ENCODE results near the gene ATP13A3.

Gene ATP13A3

DNA sequence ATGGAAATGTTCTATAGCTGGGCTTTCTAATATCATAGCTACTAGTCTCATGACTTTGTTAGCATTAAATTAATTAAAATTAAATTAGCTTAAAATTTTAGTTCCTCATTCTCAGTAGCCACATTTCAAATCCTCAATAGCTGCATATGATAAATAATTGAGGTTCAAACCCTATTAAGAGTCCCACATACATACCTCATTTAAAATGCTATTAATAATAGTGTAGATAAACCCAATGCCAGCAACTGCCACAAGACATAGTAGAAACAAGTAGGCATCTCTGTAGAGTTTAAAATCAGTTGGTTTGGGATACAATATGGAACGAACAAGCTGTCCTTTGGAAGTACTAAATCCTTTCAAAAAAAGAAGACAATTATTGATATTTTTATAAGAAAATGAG lies 39.1 kb downstream of the ATP13A3 start:
- Histone ChIP-seq H3K27me3 (ENCODE audit: control insufficient read depth in 2 of 2, insufficient read depth in 2 of 2, low read length in 2 of 2) (no peaks in the 10 kb centered on the region), H3K9ac (ENCODE audit: low read depth in 1 of 2, low read length in 2 of 2) (no peak overlapping the region), H3K36me3 (ENCODE audit: control insufficient read depth in 2 of 2, insufficient read depth in 2 of 2, low read length in 2 of 2) (peaks cover 38 to 50% of the 10 kb centered on the region in 2 donors), H3K9me3 (ENCODE audit: control insufficient read depth in 2 of 2, low read length in 2 of 2) (no peaks in the 10 kb centered on the region), H3K4me1 (ENCODE audit: control insufficient read depth in 2 of 2, insufficient read depth in 2 of 2, low read length in 2 of 2) (peaks cover 0 to 5% of the 10 kb centered on the region in 2 donors), H3K27ac (ENCODE audit: low read depth in 2 of 2, low read length in 2 of 2) (no peak overlapping the region), H3K4me3 (ENCODE audit: low read length in 2 of 2) (no peak overlapping the region)

GRCh38 chr3:194447161-194447560 lies 39.6 kb downstream of the ATP13A3 start:
- Histone ChIP-seq H3K36me3 (ENCODE audit: control insufficient read depth in 2 of 2, insufficient read depth in 2 of 2, low read length in 2 of 2) (peaks cover 38 to 50% of the 10 kb centered on the region in 2 donors), H3K4me1 (ENCODE audit: control insufficient read depth in 2 of 2, insufficient read depth in 2 of 2, low read length in 2 of 2) (peaks cover 0 to 5% of the 10 kb centered on the region in 2 donors), H3K9ac (ENCODE audit: low read depth in 1 of 2, low read length in 2 of 2) (no peak overlapping the region), H3K4me3 (ENCODE audit: low read length in 2 of 2) (no peak overlapping the region), H3K27me3 (ENCODE audit: control insufficient read depth in 2 of 2, insufficient read depth in 2 of 2, low read length in 2 of 2) (no peaks in the 10 kb centered on the region), H3K27ac (ENCODE audit: low read depth in 2 of 2, low read length in 2 of 2) (no peak overlapping the region), H3K9me3 (ENCODE audit: control insufficient read depth in 2 of 2, low read length in 2 of 2) (no peaks in the 10 kb centered on the region)

DNA sequence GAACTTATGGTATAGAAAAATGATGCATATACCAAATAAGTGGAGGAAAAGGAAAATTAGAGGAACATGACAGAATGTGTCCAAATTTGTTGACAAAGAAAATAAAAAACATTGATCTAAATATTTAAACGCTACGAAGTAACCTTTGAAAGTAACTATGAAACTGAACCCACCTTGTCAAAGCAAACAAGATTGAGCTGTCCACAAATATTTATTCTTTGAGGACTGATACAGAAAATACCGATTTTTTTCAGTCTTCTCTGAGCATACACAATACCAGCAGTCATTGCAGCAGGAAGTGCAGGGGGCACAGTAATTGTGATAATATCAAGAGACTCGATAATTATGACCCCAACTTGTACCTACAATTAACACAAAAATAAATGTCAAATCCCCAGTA lies 40.0 kb downstream of the ATP13A3 start:
- H3K4me3 ChIP-seq (ENCODE audit: low read length in 2 of 2): no peak overlapping the region
- H3K9me3 ChIP-seq (ENCODE audit: control insufficient read depth in 2 of 2, low read length in 2 of 2): no peaks in the 10 kb centered on the region
- no peak overlapping the region for H3K27ac ChIP-seq (ENCODE audit: low read depth in 2 of 2, low read length in 2 of 2)
- no peaks in the 10 kb centered on the region for H3K27me3 ChIP-seq (ENCODE audit: control insufficient read depth in 2 of 2, insufficient read depth in 2 of 2, low read length in 2 of 2)
- no peak overlapping the region for H3K9ac ChIP-seq (ENCODE audit: low read depth in 1 of 2, low read length in 2 of 2)
- H3K36me3 ChIP-seq (ENCODE audit: control insufficient read depth in 2 of 2, insufficient read depth in 2 of 2, low read length in 2 of 2): peaks cover 36 to 54% of the 10 kb centered on the region in 2 donors
- H3K4me1 ChIP-seq (ENCODE audit: control insufficient read depth in 2 of 2, insufficient read depth in 2 of 2, low read length in 2 of 2): peaks cover 0 to 5% of the 10 kb centered on the region in 2 donors

DNA sequence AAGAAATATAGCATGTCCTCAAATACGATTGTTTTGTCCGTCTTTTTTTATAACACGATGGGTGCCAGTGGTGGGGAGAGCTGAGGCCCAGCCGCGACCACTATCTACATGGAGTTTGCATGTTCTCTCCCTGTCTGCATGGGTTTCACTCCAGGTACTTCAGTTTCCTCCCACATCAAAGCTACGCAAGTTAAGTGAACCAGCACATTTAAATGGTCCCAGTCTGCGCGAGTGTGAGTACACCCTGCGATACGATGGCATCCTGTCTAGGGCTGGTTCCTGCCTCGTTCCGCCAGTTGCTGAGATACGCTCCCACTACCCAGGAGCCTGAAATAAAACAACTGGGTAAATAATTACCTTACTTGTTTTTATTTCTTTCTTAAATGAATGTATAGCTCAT lies 40.6 kb downstream of the ATP13A3 start:
- no peak overlapping the region for H3K4me3 ChIP-seq (ENCODE audit: low read length in 2 of 2)
- peaks cover 0 to 5% of the 10 kb centered on the region in 2 donors for H3K4me1 ChIP-seq (ENCODE audit: control insufficient read depth in 2 of 2, insufficient read depth in 2 of 2, low read length in 2 of 2)
- peaks cover 34 to 49% of the 10 kb centered on the region in 2 donors for H3K36me3 ChIP-seq (ENCODE audit: control insufficient read depth in 2 of 2, insufficient read depth in 2 of 2, low read length in 2 of 2)
- no peak overlapping the region for H3K9ac ChIP-seq (ENCODE audit: low read depth in 1 of 2, low read length in 2 of 2)
- H3K27me3 ChIP-seq (ENCODE audit: control insufficient read depth in 2 of 2, insufficient read depth in 2 of 2, low read length in 2 of 2): no peaks in the 10 kb centered on the region
- no peak overlapping the region for H3K27ac ChIP-seq (ENCODE audit: low read depth in 2 of 2, low read length in 2 of 2)
- no peaks in the 10 kb centered on the region for H3K9me3 ChIP-seq (ENCODE audit: control insufficient read depth in 2 of 2, low read length in 2 of 2)

DNA sequence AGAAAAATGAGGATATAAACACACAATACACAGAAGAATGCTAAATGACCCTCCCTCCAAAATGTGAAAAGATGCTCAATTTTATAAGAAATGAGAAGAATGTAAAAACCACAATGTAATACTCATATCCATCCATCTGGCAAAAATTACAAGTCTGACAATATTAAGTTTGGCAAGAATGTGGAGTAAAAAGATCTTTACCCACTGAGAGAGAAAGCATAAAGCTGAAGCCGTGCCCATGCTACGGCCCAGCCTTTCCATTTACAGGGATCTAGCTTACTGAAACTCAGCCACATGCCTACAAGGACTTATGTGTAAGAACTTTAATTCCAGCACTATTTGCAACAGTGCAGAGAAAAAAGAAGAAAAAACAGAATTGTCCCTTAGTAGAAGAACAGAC lies 42.9 kb downstream of the ATP13A3 start:
- H3K27me3 ChIP-seq (ENCODE audit: control insufficient read depth in 2 of 2, insufficient read depth in 2 of 2, low read length in 2 of 2): no peaks in the 10 kb centered on the region
- H3K4me3 ChIP-seq (ENCODE audit: low read length in 2 of 2): no peak overlapping the region
- no peak overlapping the region for H3K9ac ChIP-seq (ENCODE audit: low read depth in 1 of 2, low read length in 2 of 2)
- H3K36me3 ChIP-seq (ENCODE audit: control insufficient read depth in 2 of 2, insufficient read depth in 2 of 2, low read length in 2 of 2): peaks cover 29 to 41% of the 10 kb centered on the region in 2 donors
- peaks cover 0 to 7% of the 10 kb centered on the region in 2 donors for H3K4me1 ChIP-seq (ENCODE audit: control insufficient read depth in 2 of 2, insufficient read depth in 2 of 2, low read length in 2 of 2)
- no peak overlapping the region for H3K27ac ChIP-seq (ENCODE audit: low read depth in 2 of 2, low read length in 2 of 2)
- H3K9me3 ChIP-seq (ENCODE audit: control insufficient read depth in 2 of 2, low read length in 2 of 2): no peaks in the 10 kb centered on the region

DNA sequence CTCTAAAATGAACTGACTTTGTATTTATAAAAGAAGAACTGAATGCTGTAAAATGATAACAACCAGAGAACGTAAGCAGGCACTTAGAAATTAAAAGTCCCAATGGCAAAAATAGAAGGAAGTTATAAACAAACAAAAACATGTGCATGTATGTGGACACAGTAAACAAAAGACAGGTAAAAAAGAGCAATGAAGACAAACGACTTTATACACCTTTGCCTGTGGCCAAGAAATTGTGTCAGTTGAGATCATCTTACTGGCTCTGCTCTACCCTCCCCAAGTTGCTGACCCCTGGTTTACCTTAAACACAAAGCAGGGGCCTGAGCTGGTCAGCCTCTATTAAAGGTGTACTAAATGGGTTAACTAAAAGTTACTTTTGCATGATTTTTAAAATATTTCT lies 46.0 kb downstream of the ATP13A3 start:
- Histone ChIP-seq H3K9ac (ENCODE audit: low read depth in 1 of 2, low read length in 2 of 2) (no peak overlapping the region), H3K4me3 (ENCODE audit: low read length in 2 of 2) (no peak overlapping the region), H3K36me3 (ENCODE audit: control insufficient read depth in 2 of 2, insufficient read depth in 2 of 2, low read length in 2 of 2) (peaks cover 39 to 46% of the 10 kb centered on the region in 2 donors), H3K4me1 (ENCODE audit: control insufficient read depth in 2 of 2, insufficient read depth in 2 of 2, low read length in 2 of 2) (peaks cover 0 to 2% of the 10 kb centered on the region in 2 donors), H3K27me3 (ENCODE audit: control insufficient read depth in 2 of 2, insufficient read depth in 2 of 2, low read length in 2 of 2) (no peaks in the 10 kb centered on the region), H3K27ac (ENCODE audit: low read depth in 2 of 2, low read length in 2 of 2) (no peak overlapping the region), H3K9me3 (ENCODE audit: control insufficient read depth in 2 of 2, low read length in 2 of 2) (no peaks in the 10 kb centered on the region)

GRCh38 chr3:194439881-194440550 lies 46.8 kb downstream of the ATP13A3 start:
- Histone ChIP-seq H3K27ac (ENCODE audit: low read depth in 2 of 2, low read length in 2 of 2) (no peak overlapping the region), H3K36me3 (ENCODE audit: control insufficient read depth in 2 of 2, insufficient read depth in 2 of 2, low read length in 2 of 2) (peaks cover 39 to 52% of the 10 kb centered on the region in 2 donors), H3K4me3 (ENCODE audit: low read length in 2 of 2) (no peak overlapping the region), H3K4me1 (ENCODE audit: control insufficient read depth in 2 of 2, insufficient read depth in 2 of 2, low read length in 2 of 2) (peaks cover 0 to 2% of the 10 kb centered on the region in 2 donors), H3K27me3 (ENCODE audit: control insufficient read depth in 2 of 2, insufficient read depth in 2 of 2, low read length in 2 of 2) (no peaks in the 10 kb centered on the region), H3K9me3 (ENCODE audit: control insufficient read depth in 2 of 2, low read length in 2 of 2) (no peaks in the 10 kb centered on the region), H3K9ac (ENCODE audit: low read depth in 1 of 2, low read length in 2 of 2) (no peak overlapping the region)

- Histone ChIP-seq H3K9me3 (ENCODE audit: control insufficient read depth in 2 of 2, low read length in 2 of 2) (no peaks in the 10 kb centered on the region), H3K36me3 (ENCODE audit: control insufficient read depth in 2 of 2, insufficient read depth in 2 of 2, low read length in 2 of 2) (peaks cover 57 to 70% of the 10 kb centered on the region in 2 donors), H3K27ac (ENCODE audit: low read depth in 2 of 2, low read length in 2 of 2) (no peak overlapping the region), H3K4me3 (ENCODE audit: low read length in 2 of 2) (no peak overlapping the region), H3K9ac (ENCODE audit: low read depth in 1 of 2, low read length in 2 of 2) (no peak overlapping the region), H3K27me3 (ENCODE audit: control insufficient read depth in 2 of 2, insufficient read depth in 2 of 2, low read length in 2 of 2) (no peaks in the 10 kb centered on the region), H3K4me1 (ENCODE audit: control insufficient read depth in 2 of 2, insufficient read depth in 2 of 2, low read length in 2 of 2) (no peaks in the 10 kb centered on the region)
Measured at GRCh38 chr3:194434503-194434902, 52.3 kb downstream of the ATP13A3 start.

- Histone ChIP-seq H3K4me1 (ENCODE audit: control insufficient read depth in 2 of 2, insufficient read depth in 2 of 2, low read length in 2 of 2) (no peaks in the 10 kb centered on the region), H3K36me3 (ENCODE audit: control insufficient read depth in 2 of 2, insufficient read depth in 2 of 2, low read length in 2 of 2) (peaks cover 53 to 70% of the 10 kb centered on the region in 2 donors), H3K4me3 (ENCODE audit: low read length in 2 of 2) (no peak overlapping the region), H3K27me3 (ENCODE audit: control insufficient read depth in 2 of 2, insufficient read depth in 2 of 2, low read length in 2 of 2) (no peaks in the 10 kb centered on the region), H3K9me3 (ENCODE audit: control insufficient read depth in 2 of 2, low read length in 2 of 2) (no peaks in the 10 kb centered on the region), H3K9ac (ENCODE audit: low read depth in 1 of 2, low read length in 2 of 2) (no peak overlapping the region), H3K27ac (ENCODE audit: low read depth in 2 of 2, low read length in 2 of 2) (no peak overlapping the region)
Measured at GRCh38 chr3:194431554-194431953, 55.2 kb downstream of the ATP13A3 start.

DNA sequence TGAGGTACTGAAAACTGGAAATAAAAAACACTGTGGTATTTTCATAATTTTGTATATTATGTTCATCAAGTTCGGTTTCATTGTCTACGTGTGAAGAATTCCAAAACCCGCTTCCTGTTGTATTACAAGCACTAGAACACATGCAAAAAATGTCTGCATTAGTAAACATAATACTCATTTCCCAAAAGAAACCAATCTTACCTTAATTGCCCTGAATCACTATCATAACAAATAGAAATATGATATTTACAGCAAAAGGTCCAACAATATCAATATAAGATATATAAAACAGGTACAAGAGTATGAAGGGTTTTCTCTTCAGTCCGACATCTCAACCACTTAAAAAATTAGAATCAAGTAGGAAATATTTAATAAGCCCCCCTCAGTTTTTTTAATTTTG lies 61.4 kb downstream of the ATP13A3 start:
- Histone ChIP-seq H3K9me3 (ENCODE audit: control insufficient read depth in 2 of 2, low read length in 2 of 2) (no peaks in the 10 kb centered on the region), H3K27me3 (ENCODE audit: control insufficient read depth in 2 of 2, insufficient read depth in 2 of 2, low read length in 2 of 2) (no peaks in the 10 kb centered on the region), H3K4me1 (ENCODE audit: control insufficient read depth in 2 of 2, insufficient read depth in 2 of 2, low read length in 2 of 2) (no peaks in the 10 kb centered on the region), H3K9ac (ENCODE audit: low read depth in 1 of 2, low read length in 2 of 2) (no peak overlapping the region), H3K36me3 (ENCODE audit: control insufficient read depth in 2 of 2, insufficient read depth in 2 of 2, low read length in 2 of 2) (peaks cover 36 to 38% of the 10 kb centered on the region in 2 donors), H3K4me3 (ENCODE audit: low read length in 2 of 2) (no peak overlapping the region), H3K27ac (ENCODE audit: low read depth in 2 of 2, low read length in 2 of 2) (no peak overlapping the region)

All from mucosa of rectum (tissue), 2 donors.